ENCODE data around the gene PAQR3. TPM values are rescaled to one million over a fixed set of nuclear protein-coding genes. Genes with fewer than 3 reads are reported as not detected.

The PAQR3 gene
- total and polyA plus RNA-seq, 11 donors, result 1.9 to 14.1 (median 8.5) TPM

- H3K27ac ChIP-seq, result peak overlapping the region in 5 of 12 donors; percentile 67 to 82 (median 79)
- no peaks in the 10 kb centered on the region for H3K9me3 ChIP-seq
- H3K4me1 ChIP-seq, result peaks cover 0 to 21% (median 13%) of the 10 kb centered on the region in 12 donors
- TF ChIP-seq POLR2A (IDR thresholded peaks at IDR 0.05), result no peak
- TF ChIP-seq CTCF (IDR thresholded peaks at IDR 0.05), result no peak
- intact Hi-C loops (cut with DNase I), result no loop called here
- H3K27me3 ChIP-seq, result no peaks in the 10 kb centered on the region
- no peak for DNase-seq
- WGBS, 4 donors, result 5 to 10% (median 8%) methylated on average over 7 of the region's 7 CpGs
- ATAC-seq, result no peak
- peak overlapping the region; percentile 73 to 99 (median 88) for H3K4me3 ChIP-seq
- H3K36me3 ChIP-seq, result peaks cover 0 to 7% (median 0%) of the 10 kb centered on the region in 9 donors
These were observed 767 bp downstream of the PAQR3 start for GRCh38 chr4:78938474-78938867.

- ATAC-seq, result no peak
- H3K4me3 ChIP-seq, result peak overlapping the region in 2 of 12 donors; percentile 81 to 87
These were observed 1.4 kb downstream of the PAQR3 start for GRCh38 chr4:78937837-78938236.

GRCh38 chr4:78936989-78937388 is 2.2 kb downstream of the PAQR3 start:
- Histone ChIP-seq H3K36me3 (peaks cover 0 to 18% (median 0%) of the 10 kb centered on the region in 9 donors), H3K27ac (no peak overlapping the region), H3K4me1 (peaks cover 0 to 21% (median 13%) of the 10 kb centered on the region in 12 donors), H3K4me3 (no peak overlapping the region), H3K27me3 (no peaks in the 10 kb centered on the region), H3K9me3 (no peaks in the 10 kb centered on the region)
- ATAC-seq (no peak), DNase-seq (no peak)
- intact Hi-C loops (cut with DNase I), result no loop called here
- WGBS, 4 donors, result 82 to 89% (median 87%) methylated on average over 4 of the region's 4 CpGs
- no peak for TF ChIP-seq CTCF (IDR thresholded peaks at IDR 0.05)
- TF ChIP-seq POLR2A (IDR thresholded peaks at IDR 0.05), result no peak

More at GRCh38 chr4:78937837-78938236, 1.4 kb downstream of the PAQR3 start:
- no peaks in the 10 kb centered on the region for H3K9me3 ChIP-seq
- peaks cover 0 to 11% (median 0%) of the 10 kb centered on the region in 9 donors for H3K36me3 ChIP-seq
- WGBS, 4 donors, result 84 to 94% (median 90%) methylated on average over 4 of the region's 4 CpGs
- peak overlapping the region in 1 of 12 donors; percentile 82 for H3K27ac ChIP-seq
- DNase-seq, result no peak
- H3K4me1 ChIP-seq, result peaks cover 0 to 21% (median 13%) of the 10 kb centered on the region in 12 donors
- no peaks in the 10 kb centered on the region for H3K27me3 ChIP-seq
- TF ChIP-seq POLR2A (IDR thresholded peaks at IDR 0.05) (no peak), CTCF (IDR thresholded peaks at IDR 0.05) (no peak)
- intact Hi-C loops (cut with DNase I), result no loop called here

- Histone ChIP-seq H3K36me3 (peaks cover 0 to 68% (median 36%) of the 10 kb centered on the region in 9 donors), H3K27ac (no peak overlapping the region), H3K4me3 (no peak overlapping the region), H3K4me1 (no peaks in the 10 kb centered on the region), H3K27me3 (no peaks in the 10 kb centered on the region), H3K9me3 (no peaks in the 10 kb centered on the region)
- DNase-seq, result no peak
- intact Hi-C loops (cut with DNase I), result no loop called here
- 95 to 97% (median 96%) methylated on average over 6 of the region's 6 CpGs for WGBS, 4 donors
- no peak for ATAC-seq
- TF ChIP-seq CTCF (IDR thresholded peaks at IDR 0.05) (no peak), POLR2A (IDR thresholded peaks at IDR 0.05) (no peak)
These were observed 9.1 kb downstream of the PAQR3 start for GRCh38 chr4:78930016-78930629.

Measured in heart left ventricle (tissue), 16 donors.